ENCODE measurements around the gene TCF19.
"Not testable (repeated sequence)": the region's sequence is repeated elsewhere in the genome, so short reads cannot be mapped to it uniquely, and the experiment has no call there.

TCF19 gene

DNA sequence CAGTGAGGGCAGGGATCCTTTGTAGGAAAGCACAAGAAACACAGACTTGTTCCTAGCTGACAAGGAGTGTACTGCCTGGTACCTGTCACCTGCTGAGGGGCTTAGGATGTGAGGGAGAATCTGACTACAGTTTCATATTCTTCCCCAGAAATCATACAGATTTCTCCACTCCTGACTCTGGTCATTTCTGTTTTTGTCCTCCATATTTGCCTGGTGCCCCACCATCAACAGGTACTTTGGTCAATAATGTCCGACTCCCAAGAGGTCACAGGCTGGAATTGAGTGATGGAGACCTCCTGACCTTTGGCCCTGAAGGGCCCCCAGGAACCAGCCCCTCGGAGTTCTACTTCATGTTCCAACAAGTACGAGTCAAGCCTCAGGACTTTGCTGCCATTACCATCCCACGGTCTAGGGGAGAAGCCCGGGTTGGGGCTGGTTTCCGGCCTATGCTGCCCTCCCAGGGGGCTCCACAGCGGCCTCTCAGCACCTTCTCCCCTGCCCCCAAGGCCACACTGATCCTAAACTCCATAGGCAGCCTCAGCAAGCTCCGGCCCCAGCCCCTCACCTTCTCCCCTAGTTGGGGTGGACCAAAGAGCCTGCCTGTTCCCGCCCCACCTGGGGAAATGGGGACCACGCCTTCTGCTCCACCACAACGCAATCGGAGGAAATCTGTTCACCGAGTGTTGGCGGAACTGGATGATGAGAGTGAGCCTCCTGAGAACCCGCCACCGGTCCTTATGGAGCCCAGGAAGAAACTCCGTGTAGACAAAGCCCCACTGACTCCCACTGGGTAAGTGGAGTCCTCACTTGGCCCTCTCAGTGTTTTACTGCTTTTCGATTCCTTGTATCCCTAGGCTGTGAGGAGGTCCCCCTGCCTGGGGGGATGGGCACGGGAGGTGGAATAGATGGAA, 3.1 kb downstream of the TCF19 start:
- no peak for DNase-seq (ENCODE audit: low read depth in 2 of 2)

DNA sequence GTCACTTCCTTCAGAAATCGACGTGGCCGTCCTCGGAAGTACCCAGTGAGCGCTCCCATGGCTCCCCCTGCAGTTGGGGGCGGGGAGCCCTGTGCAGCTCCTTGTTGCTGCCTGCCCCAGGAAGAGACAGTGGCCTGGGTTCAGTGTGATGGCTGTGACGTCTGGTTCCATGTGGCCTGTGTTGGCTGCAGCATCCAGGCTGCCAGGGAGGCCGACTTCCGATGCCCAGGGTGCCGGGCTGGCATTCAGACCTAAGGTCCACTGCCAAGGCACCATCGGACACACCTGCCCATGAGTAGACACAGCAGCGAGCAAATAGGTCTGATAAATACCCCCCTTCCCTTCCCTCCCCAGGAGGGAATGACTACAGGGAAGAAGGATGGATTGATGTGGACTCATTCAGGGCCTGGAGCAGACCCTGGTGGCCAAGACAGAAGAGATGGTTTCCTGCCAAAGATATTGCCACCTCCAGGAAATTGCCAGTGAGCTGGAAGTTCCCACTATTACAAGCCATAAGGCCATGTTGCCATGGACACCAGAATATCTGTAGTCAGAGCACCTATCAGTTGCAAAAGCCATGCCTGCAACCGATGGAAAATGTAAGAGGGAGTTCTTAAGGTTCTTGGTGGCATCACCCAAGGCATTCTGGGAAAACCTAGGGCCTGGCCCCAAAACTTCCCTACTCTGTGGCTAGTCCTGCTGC, 4.2 kb downstream of the TCF19 start:
- DNase-seq (ENCODE audit: low read depth in 2 of 2) = no peak

DNA sequence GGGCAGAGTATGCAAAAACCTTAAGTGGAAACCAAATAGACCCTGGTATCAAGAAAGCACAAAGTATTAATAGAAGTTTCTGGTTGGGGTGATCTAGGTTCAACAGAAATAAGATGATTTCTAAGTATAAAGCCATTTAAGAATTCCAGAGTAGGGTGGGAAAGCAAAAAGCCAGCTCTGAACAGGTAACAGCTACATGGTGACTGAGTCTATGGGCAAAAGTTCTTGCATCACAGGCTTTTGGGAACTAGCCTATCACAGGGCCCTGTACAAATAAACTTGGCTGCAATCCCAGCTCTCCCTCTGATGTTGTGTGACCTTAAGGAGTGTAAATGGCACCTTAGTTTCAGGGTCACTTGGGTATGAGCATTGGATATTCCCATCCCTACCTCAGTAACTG, 5.5 kb downstream of the TCF19 start:
- DNase-seq (ENCODE audit: low read depth in 2 of 2) = no peak

DNA sequence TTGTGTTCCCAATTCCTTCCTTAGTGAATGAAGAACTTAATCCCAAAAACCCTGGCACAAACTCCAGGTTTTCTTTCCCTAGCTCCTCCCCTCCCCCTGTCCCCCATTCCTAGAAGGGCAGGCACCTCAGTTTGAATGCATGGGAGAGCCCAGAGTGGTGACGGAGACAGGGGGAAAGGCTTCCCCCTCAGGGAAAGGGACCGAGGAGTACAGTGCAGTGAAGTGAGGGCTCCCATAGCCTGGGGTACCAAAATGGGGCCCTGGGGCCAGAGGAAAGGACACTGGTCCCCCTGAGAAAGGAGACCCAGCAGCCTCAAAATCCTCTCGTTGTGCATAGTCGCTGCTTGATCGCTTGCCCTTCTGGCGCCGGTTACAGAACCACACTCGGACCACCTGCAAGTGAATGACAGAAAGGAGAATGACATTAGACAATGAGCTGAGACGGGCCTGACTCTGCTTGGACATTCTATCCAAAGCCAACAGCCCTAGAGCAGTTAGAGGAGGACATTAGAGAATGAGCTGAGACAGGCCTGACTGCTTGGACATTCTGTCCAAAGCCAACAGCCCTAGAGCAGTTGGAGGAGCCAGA, 6.2 kb downstream of the TCF19 start:
- not testable (repeated sequence) for DNase-seq (ENCODE audit: low read depth in 2 of 2)

DNA sequence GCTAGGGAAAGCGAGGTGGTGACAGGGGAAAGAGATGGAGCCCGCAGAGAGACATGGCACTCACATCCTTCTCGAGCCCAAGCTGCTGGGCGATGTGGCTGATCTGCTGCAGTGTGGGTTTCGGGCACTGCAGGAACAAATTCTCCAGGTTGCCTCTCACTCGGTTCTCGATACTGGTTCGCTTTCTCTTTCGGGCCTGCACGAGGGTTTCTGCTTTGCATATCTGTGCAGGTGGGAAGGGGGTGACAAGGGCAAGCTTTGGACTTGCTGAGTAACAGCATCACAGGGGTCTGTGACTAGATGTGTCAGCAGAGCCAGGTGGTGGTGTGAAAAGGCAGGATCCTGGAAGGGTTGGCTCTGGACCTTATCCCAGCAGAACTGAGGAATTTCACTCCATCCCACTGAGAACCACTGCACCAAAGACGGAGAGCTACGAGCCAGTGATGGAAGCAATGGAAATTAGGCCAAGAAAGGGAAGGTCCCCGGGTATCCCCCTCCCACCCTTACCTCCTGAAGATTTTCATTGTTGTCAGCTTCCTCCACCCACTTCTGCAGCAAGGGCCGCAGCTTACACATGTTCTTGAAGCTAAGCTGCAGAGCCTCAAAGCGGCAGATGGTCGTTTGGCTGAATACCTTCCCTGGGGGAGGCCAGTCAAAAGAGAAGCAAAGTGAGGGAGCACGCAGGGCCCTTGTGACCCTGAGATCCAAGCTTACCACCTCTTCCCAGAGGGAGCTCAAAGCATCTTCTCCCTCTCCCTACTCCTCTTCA, 6.9 kb downstream of the TCF19 start:
- peak in 1 of 2 donors; percentile 7 for DNase-seq (ENCODE audit: low read depth in 2 of 2)

DNA sequence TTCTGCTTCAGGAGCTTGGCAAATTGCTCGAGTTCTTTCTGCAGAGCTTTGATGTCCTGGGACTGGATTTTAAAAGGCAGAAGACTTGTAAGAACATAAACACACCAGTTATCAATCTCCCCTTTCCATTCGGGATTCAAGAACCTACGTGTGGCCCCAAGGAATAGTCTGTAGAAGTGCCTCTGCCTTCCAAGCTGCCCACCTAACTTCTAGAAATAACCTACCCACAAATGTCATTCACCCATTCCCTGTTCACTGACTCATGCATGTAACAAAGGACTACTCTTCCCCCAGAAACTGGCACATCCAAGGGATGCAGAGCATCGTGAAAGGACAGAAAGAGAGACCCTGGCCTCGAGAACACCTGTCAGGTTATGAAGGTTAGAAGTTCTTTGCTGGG, 7.6 kb downstream of the TCF19 start:
- no peak for DNase-seq (ENCODE audit: low read depth in 2 of 2)

DNA sequence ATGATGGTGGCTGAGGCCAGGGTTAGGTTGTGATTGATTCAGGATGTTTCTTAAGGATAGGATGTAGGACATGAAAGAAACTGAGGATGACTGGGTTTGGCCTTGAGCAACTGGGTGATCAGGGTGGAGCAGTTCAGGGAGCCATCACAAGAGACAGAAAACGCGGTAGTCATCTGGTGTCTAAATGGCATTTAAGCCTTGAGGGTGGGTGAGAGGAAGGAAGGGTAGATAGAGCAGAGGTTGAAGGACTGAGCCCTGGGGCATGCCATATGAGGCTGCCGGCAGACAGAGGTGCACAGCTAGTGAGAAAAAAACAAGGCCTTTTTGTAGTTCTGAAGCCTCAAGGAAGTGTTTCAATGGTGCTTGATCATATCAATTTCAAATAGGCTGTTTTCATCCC, 10.2 kb downstream of the TCF19 start:
- DNase-seq (ENCODE audit: low read depth in 2 of 2) = no peak

DNA sequence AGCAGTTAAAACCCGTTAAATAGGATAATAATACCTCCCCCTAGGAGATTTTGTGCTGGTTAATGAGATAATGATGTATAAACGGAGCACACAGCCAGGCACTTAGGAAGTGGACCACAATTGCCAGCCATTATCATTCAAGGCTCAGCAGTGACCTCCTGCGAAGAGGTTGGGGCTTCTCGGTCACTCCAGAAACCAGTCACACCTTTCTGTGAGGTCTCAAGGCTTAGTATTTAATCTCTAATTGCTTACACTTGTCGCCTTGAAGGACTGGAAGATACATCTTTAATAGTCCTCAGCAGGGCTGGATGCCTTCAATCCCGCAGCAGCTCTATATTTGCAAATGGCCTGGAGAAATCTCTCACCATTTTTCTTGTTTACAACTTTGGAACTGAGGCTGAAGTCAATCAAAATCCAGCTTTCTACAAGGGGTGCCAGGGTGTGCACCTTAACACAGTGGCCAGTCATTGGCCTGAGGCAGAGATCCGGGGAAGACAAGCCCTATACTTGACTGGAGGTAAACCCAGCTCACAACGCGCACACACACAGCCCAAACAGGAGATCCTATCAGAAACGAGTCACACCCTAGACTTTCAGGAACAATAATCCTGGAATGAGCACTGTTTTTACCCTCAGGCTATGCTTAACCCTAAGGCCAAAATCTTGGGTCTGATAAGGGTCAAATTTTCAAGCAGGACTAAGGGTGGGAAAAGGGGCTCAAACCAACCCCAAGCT, 10.9 kb downstream of the TCF19 start:
- no peak for DNase-seq (ENCODE audit: low read depth in 2 of 2)

DNA sequence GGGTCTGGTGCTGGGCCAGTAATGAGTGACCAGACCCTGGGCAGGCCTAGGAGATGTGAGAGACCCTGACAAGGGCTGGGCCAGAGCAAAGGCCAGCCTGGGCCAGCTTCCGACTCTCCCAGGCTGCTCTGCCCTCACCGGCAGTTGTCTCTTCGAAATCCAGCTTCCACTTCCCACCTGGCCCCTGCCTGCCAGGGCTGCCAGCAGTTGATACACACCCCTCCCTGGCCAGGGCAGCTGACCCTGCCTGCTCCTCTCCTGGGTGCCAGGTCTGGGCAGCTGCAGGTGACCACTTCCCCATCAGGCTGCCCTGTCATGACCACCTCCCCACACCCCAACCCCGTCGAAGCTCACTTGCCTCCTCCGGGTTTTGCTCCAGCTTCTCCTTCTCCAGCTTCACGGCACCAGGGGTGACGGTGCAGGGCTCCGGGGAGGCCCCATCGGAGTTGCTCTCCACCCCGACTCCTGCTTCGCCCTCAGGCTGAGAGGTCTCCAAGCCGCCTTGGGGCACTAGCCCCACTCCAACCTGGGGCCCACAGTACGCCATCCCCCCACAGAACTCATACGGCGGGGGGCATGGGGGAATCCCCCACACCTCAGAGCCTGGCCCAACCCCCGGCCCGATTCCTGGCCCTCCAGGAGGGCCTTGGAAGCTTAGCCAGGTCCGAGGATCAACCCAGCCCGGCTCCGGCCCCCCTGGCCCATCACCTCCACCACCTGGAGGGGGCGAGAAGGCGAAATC, 11.6 kb downstream of the TCF19 start:
- not testable (repeated sequence) for DNase-seq (ENCODE audit: low read depth in 2 of 2)

DNA sequence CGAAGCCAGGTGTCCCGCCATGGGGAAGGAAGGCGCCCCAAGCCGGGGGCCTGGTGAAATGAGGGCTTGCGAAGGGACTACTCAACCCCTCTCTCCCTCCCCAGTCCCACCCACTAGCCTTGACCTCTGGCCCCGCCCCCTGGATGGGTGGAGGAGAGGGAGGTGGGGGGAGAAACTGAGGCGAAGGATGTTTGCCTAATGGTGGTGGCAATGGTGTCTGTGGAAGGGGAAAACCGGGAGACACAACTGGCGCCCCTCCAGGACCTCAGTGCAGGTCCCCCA, 12.2 kb downstream of the TCF19 start, which contains the start of gene POU5F1:
Gene POU5F1 (minus strand): TSS at position 83 of the 282 bp plus-strand sequence. CDS start 62 bp downstream, at position 21.
- no peak for DNase-seq (ENCODE audit: low read depth in 2 of 2)

DNA sequence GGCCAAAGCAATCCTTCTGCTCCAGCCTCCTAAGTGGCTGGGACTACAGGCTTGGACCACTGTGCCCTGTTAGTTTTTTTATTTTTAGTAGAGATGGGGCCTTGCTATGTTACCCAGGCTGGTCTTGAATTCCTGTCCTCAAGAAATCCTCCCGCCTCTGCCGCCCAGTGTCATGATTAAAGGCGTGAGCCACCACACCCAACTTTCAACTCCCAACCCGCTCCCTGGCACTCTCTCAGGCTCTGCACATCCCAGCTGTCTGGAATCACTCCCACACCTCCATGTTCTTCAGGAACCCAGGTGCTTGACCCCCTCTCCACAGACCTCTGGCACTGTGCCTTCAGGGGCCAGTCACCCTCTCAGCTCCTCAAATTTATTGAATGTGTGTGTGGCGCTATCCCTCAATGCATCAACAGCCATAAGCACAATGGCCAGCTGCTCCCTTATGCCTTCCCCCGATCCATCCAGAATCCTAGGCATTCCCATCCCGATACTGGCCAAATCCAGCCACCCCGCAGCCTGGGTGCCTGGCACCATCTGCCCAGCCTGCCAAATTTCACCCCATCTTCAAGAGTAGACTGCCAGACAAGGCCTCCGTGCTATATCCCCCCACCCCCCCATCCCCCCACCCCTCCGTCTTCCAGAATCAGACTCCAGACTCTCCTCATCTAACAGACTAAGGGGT, 12.7 kb downstream of the TCF19 start:
- DNase-seq (ENCODE audit: low read depth in 2 of 2) = no peak

DNA sequence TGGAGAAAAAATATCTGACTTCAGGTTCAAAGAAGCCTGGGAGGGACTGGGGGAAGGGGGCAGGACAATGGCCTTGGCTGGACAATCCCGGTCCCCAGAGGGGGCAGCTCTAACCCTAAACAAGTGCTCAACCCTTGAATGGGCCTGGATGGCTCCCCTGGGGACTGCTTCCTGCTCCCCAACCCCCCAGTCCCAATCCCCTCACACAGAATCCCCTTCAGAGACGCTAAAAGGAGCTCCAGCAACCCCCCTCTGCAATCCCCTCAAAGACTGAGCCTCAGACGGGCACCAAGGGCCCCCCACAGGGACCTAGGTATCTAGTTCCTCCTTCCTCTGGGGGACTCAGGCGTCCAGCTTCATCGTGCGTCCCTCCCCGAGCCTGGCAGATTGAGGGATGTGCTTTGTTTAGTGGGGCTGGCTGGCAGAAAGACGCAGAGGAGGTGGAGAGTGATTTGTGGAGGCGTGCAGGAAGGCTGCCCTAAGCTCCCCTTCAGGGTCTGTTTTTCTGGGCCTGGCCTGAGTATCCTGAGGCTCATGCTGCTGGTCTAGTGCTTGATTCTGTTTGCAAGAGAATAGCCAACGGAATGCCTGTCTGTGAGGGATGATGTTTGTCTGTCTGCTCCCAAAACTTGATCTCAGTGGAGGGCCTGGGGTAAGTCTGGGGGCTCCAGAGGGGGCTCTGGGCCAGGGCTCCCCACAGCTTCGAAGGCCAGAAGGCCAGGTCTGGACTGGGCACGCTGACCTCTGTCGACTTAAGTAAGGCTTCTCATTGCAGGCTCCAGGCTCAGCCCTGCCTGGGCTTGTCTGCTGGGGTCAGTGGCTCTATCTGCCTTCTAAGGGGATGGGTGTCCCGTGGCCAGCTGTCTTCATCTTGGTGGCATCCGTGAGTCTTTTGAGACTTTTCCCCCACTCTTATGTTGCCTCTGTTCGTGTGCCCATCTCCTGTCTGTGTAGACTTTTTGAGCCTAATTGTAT, 13.8 kb downstream of the TCF19 start:
- DNase-seq (ENCODE audit: low read depth in 2 of 2) = no peak

DNA sequence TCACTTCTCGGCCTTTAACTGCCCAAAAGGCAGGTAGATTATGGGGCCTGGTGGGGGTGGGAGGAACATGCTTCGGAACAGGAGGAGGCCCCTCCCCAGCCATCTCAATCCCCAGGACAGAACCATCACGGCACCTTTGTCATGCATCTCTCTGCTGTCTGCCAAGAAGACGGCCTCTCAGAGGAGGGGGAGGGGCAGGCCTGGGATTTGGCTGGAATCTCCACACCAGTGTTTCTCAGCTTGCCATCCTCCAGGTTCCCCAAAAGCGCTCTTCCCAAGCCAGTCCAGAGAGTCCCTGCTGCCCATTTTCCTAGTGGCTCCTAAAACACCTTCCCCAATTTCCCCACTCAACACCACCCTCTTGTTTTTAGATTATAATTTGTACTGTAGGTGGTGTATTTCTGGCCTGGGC, 14.6 kb downstream of the TCF19 start:
- no peak for DNase-seq (ENCODE audit: low read depth in 2 of 2)

DNA sequence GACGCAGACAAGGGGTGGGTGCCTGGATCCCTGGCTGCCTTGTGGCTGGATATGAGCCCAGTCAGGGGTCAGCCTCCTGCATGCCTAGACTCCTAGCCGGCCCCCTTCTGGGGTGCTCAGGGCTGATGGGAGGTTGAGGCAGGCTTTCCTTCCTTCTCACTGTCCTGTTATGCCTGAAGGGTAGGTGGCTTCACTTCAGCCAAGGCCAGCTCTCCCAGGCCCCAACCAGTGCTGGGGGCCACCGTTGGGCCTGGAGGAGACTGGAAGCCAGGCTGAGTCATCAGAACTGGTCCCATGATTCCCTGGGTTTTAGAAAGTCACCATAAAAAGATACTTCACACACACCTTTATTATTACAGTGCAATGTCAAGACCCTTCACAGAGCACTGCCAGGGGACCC, 15.0 kb downstream of the TCF19 start:
- DNase-seq (ENCODE audit: low read depth in 2 of 2) = no peak

DNA sequence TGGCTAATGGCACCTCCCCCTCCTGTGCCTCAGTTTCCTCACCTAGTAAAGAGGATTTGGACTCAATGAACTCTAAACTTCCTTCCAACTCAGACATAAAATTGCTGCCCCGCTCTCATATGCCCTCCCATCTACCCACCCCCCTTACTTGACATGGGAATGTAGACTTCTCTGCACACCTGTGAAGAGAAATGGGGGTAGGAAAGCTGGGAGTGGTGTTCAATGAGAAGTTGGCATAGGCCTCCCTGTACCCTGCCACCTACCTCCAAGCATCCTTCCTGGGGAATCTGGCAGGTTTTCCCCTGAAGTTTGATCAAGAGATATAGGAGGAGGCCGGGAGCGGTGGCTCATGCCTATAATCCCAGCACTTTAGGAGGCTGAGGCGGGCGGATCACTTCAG, 16.0 kb downstream of the TCF19 start:
- no peak for DNase-seq (ENCODE audit: low read depth in 2 of 2)

DNA sequence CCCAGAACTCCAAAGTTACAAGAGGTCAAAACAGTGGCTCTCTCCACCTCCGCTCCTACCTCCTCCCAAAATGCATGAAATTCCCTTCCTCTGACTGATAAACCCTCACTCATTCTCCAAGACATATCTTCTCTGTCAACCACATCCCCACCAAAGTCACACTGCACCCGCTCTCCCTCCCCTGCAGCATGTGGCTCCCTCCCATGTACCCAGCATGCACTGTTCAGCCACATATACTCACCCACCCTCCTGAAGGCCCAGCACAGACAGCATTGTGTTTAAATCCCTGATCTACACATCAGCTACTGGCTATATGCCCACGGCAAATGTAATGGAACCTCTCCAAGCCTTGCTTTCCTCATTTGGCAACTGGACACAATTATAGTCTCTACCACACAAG, 17.6 kb downstream of the TCF19 start:
- no peak for DNase-seq (ENCODE audit: low read depth in 2 of 2)

DNA sequence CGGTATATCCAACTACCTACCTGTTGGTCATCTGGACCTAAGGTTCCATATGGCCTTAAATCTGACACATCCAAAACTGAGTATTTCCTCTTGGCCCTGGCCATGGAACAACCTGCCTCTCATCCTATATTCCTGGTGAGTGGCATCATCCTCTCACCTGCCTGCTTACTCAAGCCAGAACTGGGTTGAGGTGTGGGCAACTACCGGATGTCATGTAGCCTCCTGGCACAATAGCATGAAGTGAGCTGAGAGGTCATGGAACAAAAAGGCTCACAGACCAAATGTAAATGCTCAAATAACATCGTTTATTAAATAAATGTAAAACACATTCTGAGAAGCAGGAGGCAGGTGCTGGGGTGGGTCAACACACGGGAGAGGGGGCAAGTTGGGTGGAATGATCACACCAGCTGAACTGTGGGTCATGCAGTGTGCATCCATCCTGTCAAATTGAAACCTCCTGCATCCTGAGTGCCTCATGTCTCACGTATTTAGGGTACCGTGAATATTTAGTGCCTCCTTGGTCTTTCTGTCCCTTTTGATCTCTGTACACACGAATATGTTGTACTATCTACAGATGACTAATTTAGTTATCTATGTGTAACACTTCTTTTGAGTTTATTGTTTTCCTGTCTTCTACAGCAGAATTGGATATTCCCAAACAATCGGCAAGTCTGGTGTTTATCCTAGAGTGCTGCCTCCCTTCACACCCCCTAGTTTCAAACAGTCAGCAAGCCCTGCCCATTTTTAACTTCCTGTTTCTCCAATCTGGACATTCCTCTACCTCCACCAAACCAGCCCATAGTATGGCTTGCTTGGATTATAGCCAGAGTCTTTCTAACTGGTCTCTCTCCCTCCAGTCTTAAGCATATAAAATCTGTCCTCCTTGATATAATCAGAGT, 20.0 kb downstream of the TCF19 start:
- DNase-seq (ENCODE audit: low read depth in 2 of 2) = no peak

DNA sequence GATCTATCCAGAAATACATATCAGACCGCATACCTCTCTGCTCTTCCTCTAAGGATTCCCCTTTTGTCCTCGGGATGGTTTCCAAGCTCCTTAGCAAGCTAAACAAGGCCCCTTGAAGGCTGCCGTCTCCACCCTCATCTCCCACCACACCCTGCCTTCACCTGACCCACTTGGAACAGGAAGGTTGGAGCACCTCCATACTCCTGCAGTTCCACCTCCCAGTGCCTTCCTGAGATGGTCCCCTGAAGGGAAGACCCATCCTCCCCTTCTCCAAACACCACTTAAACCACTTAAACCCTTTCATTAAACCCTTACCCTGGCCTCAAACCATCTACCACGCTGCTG, 20.6 kb downstream of the TCF19 start:
- DNase-seq (ENCODE audit: low read depth in 2 of 2) = no peak
